GM08714 (cell line): Measurements from ENCODE around the gene RABL2A.
A peak's percentile ranks its signal among the peaks of the same experiment; 100 is the strongest.
"Not testable (repeated sequence)": the region's sequence is repeated elsewhere in the genome, so short reads cannot be mapped to it uniquely, and the experiment has no call there.

Source experiments
- H3K4me3 ChIP-seq: fragments of 200-500 bp; sonication (Bioruptor generic); 2 replicates; pipeline ENCODE4 v1.5.1; 2014; ENCODE audit warnings: mild to moderate bottlenecking, low read length, inconsistent platforms

The RABL2A gene

DNA sequence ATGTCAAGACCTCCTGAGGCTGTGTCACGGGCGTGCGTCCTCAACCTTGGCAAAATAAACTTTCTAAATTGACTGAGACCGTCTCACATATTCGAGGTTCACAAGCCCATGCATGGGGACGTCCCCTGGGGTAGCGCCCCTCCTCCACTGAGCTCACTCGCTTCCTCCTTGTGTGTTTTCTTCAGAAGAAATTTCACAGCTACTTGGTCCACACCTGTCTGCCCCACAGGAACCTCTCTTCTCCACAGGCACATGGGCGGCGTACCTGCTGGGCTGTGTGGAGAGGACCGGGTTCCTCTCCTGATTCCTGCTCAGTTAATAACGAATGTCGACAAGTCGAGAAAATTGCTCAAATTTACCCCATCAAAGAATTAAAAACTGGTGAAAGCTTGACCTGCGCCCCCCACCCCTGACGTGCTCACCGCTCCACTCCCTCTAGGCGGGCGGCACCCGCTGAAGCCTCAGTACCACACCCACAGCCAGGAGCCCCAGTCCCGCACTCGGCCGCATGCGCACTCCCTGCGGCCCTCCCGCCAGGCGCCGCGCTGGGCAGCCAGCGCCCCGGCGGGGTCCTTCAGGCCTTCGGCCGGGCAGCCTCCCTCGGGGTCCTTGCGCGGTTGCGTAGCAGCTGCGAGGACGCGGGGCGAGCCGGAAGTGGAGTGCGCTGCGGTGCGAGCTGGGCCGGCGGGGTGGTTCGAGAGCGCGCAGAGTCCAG lies at the start of gene RABL2A:
RABL2A (plus strand) TSS at position 651 of the 715 bp plus-strand sequence. CDS start 1,341 bp downstream, outside the sequence.
- H3K4me3 ChIP-seq, result peak within 1 kb of the TSS; percentile 88; the same call in 1 of the 2 replicates

DNA sequence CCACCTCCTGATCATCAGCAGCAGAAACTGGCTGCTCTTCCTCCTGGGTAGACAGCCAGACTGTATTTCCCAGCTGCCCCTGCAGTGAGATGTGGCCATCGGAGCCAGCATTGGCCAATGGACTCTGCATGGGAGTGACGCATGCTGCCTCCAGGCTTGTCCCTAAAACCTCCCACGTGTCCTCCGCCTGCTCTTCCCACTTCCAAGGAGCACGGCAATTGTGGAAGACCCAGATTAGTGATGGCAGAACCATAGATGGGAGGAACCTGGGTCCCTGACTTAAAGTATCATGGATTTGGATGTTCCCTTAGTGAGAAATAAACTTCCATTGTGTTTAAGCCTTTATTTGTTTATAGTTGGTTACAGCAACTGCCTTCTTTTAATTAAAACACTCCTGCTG lies 48.6 kb upstream of the RABL2A start:
- H3K4me3 ChIP-seq, result not testable (repeated sequence)

DNA sequence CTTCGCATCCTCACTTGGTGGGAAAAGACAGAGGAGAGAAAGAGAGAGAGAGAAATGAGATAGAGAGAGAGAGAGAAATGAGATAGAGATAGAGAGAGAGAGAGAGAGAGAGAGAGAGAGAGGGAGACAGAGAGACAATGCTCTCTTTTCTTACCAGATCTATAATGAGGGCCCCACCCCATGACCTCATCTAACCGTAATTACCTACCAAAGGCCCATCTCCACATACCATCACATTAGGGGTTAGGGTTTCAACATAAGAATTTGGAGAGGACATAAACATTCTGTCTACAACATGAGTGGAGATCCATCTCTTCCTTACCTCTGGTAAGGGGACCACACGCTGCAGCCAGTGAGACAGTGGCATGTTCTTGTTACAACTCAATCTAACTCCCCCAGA lies 44.6 kb upstream of the RABL2A start:
- H3K4me3 ChIP-seq, result not testable (repeated sequence)

DNA sequence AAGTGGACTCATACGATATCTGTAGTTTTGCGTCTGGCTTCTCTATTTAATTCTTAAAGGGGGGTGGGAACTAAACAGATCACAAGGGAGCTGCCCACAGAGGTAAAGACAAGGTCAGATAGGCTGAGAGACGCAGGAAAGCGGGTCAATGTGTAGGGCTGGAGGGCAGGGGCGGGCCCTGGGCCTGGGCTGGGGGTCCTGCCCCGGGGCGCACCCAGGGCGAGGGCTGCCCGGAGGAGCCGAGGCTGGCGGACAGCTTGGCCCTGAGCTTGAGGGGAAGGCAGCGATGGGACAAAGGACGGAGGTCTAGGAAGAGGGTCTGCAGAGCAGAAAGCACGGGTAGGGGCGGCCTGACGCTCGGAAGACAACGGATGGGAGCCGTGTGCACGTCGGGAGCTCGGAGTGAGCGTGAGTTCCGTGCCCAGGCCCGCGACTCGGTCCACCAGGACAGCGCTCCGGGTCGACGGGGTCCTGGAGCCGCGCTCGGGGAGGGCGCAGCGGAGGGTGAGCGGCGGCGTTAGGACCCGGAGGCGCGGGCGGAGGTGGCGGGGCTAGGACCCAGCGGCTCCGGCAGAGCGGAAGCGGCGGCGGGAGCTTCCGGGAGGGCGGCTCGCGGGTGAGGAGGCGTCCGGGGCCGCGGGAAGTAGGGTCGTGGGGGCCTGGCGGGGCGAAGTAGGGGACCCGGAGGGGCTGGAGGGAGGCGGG lies 43.4 kb upstream of the RABL2A start:
- H3K4me3 ChIP-seq, result peak overlapping the region; percentile 81

DNA sequence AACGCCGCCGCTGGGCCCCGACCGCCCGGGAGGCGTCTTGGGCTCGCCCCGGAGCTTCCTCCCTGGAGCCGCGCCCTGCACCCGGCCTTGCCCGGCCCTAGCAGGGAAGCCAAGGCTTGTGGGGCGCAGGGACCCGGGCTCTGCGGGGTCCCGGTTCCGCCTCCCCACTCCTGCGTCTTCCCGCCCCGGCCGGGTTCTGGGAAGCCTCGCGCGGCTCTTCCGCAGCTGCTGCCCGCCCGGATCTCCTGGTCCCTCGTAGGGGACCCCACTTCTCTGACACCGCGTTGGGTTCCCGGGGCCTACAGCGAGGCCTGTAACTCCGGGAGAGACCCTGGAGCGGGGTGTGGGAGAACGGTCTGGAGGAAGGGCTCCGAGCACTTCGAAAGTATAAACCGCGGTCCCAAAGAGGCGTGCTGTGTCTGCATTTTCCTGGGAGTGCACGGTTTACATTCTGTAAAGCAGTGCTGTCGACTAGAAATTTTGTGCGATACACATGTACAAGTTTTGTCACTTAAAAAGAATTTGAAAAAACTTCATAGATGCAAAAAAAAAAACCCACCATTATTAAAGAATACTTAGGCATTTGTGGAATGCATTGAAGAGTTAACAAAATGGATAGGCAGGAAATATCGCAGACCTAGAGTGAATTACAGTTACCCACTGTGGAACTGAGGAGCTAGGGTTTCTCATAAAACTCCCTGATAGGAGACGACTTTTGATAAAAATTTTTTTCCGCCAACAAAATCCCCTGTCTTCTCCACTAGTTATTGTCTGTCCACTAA lies 42.6 kb upstream of the RABL2A start:
- H3K4me3 ChIP-seq, result peak overlapping the region; percentile 62

DNA sequence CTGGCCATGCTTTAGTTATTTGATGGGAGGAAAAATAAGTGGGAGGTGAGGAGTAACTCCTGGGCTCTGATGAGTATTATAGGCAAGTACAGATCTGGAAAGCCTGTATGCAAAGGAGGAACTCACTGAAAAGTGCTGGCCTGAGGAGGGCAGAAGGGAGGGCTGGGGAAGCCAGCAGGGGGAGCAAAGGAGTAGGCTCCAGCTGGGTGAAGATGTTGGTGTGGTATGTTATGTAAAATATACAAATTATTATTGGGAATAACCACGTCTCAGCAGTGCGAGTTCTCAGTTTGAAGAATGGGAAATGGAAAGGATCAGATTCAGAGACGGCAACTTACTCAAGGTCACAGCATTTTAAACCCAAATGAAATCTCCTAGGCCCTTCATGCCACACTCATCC lies 39.9 kb upstream of the RABL2A start:
- not testable (repeated sequence) for H3K4me3 ChIP-seq

DNA sequence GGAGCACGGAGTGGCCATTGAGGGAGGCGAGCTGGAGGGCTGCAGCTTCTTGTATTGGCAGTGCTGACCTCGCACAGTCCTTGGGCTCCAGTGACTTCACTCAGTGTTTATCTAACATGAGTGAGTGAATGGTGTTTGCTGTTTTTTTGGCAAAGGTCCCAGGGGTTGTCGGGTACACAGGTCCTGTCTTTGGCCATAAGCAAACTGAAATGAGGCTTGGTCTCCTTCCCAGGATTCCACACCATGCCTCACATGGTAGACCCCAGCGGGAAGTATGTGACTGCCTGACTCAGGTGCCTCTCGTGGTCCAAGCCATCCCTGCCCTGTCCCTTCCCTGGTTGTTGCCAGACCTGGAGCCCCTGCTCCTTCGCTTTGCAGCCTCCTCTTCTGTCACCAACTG lies 37.5 kb upstream of the RABL2A start:
- not testable (repeated sequence) for H3K4me3 ChIP-seq

DNA sequence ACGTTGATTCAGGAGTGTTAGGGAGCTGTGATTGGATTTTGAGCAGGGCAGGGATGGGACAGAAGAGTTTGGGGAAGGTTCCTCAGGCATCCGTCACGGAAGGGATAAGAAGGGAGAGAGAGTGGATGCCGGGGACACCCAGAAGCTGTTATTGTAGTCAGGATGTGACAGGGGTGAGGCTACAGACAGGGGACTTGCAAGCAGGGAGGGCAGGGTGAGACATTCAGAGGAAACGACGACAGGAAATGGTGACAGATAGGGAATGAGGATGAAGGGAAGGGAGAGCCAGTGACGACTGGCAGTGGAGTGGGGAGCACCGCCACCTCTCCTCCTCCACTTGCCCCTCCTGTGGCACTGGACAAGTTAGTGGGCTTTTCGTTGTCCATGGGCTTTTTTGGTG lies 35.1 kb upstream of the RABL2A start:
- H3K4me3 ChIP-seq, result not testable (repeated sequence)

DNA sequence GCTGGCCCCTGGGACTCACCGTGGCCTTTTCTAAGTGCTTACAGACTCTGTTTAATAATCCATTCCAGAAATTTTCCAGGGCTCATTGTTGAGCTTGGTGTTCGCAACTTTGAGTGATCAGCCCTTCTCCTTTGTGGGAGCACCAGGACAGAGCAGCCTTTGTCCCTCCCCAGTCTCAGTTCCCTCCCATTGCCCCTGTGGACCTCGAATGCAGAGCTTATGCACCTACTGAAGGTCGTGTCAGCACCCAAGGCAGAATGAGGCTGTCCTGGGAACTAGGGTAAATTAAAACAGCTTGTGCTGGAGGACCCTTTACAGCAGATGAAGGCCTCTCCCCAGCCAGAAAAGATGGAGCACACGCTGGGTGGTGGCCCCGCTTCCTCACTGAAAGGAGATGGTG lies 33.8 kb upstream of the RABL2A start:
- not testable (repeated sequence) for H3K4me3 ChIP-seq

DNA sequence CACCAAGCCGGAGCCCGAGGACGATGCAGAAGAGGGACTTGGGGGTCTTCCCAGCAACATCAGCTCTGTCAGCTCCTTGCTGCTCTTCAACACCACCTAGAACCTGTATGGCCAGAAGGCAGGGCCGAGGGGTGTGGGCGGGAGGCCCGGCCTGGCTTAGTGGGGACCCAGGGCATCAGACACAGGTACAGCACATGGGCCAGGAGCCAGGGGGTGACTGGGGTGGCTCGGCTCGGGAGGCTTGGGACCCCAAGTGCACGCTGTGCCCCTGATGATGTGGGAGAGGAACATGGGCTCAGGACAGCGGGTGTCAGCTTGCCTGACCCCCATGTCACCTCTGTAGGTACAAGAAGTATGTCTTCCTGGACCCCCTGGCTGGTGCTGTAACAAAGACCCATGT lies 31.3 kb upstream of the RABL2A start:
- not testable (repeated sequence) for H3K4me3 ChIP-seq

DNA sequence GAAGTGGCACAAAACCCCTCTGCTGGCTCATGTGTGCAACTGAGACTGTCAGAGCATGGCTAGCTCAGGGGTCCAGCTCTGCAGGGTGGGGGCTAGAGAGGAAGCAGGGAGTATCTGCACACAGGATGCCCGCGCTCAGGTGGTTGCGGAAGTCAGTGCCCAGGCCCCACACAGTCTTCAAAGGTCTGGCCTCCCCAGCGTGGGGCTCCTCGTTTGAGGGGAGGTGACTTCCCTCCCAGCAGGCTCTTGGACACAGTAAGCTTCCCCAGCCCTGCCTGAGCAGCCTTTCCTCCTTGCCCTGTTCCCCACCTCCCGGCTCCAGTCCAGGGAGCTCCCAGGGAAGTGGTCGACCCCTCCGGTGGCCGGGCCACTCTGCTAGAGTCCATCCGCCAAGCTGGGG lies 29.9 kb upstream of the RABL2A start:
- H3K4me3 ChIP-seq, result not testable (repeated sequence)

DNA sequence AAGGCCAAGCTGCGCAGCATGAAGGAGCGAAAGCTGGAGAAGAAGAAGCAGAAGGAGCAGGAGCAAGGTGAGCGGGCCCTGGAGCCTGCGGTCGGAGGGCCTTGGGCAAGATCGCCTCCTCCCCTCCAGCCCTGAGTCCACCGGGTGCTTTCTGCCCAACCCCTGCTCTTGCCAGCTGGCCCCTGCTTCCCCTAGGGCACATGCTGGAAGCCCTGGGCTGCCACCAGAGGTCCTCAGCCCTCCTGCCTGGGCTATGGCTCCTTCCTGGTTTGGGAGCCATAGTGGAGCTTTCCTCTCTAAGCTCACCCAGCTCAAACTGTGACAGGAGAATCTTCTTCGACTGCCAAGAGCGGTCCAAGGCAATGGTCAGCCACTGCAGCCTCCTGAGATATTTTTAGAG lies 29.5 kb upstream of the RABL2A start:
- not testable (repeated sequence) for H3K4me3 ChIP-seq

DNA sequence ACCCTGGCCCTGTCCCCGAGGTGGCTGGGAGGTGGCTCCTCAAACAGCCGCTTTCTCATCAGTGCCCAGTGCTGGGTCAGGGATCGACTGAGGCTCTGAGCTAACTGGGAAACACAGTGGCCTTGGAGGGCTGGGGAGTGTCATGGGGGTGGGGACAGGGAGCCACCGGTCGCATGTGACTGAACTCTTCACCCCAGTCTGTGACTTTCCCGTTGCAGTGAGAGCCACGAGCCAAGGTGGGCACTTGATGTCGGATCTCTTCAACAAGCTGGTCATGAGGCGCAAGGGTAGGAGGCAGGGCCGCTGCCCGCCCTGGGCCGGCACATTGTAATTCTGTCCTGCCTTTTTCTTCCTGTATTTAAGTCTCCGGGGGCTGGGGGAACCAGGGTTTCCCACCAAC lies 28.9 kb upstream of the RABL2A start:
- not testable (repeated sequence) for H3K4me3 ChIP-seq

DNA sequence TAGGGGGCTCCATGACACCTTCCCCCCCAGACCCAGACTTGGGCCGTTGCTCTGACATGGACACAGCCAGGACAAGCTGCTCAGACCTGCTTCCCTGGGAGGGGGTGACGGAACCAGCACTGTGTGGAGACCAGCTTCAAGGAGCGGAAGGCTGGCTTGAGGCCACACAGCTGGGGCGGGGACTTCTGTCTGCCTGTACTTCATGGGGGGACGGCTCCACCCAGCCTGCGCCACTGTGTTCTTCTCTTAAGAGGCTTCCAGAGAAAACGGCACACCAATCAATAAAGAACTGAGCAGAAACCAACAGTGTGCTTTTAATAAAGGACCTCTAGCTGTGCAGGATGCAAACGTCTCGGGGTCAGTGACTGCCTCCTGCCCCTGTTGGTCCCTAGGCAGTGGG lies 28.3 kb upstream of the RABL2A start:
- H3K4me3 ChIP-seq, result not testable (repeated sequence)

DNA sequence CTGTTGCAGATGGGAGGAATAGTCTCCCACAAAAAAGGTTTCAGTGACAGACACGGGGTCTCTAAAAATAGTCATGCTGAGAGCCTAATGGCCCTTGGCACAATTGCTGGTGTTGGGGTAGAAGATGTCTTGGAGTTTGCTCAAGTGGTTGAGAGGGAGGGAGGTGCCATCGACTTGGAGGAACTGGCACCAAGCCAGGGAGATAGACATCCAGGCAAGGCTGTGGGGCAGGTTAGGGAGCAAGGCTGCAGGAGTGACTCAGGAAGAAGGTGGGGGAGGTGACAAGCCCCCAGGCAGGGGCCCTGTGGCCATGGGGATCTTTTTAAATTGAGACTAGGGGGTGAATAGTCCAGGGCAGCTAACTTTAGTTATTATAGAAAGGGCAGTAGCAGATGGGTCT lies 27.9 kb upstream of the RABL2A start:
- not testable (repeated sequence) for H3K4me3 ChIP-seq

DNA sequence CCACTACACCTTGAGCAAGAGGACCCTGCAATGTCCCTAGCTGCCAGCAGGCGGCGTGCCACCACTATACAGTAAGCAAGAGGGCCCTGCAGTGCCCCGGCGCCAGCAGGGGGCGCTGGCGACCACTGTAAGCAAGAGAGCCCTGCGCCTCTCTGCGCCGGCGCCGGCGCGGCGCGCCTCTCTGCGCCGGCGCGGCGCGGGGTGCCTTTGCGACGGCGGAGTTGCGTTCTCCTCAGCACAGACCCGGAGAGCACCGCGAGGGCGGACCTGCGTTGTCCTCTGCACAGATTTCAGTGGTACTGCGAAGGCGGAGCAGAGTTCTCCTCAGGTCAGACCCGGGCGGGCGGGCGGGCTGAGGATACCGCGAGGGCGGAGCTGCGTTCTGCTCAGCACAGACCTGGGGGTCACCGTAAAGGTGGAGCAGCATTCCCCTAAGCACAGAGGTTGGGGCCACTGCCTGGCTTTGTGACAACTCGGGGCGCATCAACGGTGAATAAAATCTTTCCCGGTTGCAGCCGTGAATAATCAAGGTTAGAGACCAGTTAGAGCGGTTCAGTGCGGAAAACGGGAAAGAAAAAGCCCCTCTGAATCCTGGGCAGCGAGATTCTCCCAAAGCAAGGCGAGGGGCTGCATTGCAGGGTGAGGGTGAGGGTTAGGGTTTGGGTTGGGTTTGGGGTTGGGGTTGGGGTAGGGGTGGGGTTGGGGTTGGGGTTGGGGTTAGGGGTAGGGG lies 24.9 kb upstream of the RABL2A start:
- not testable (repeated sequence) for H3K4me3 ChIP-seq
